ENCODE results near the gene KDM2A.

KDM2A gene

DNA sequence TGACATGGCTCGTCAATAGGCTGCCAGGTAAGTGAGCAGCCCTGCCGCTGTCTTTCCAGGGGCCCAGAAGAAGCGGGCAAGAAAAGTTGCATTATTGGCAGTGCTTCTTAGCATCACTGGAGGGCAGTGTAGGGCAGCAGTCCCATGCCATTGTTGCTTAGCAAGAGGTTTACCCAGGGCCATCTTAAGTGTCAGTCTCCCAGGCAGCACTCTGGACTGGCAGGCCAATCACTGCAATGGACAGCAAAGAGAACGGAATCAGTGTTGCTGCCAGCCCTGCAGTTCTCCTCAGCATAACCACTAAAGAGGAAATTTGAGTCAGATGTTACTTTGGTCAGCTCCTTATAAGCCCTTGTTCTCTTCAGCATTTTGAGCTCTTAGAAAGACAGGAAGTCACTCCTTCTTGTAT lies 133.8 kb downstream of the KDM2A start:
- peak; percentile 17 for TF ChIP-seq CTCF (IDR thresholded peaks at IDR 0.05)
- H3K27me3 Mint-ChIP-seq (ENCODE audit: low read depth, poor library complexity), result no peaks in the 10 kb centered on the region
- H3K9me3 Mint-ChIP-seq, result no peaks in the 10 kb centered on the region
- H3K4me1 Mint-ChIP-seq, result no peaks in the 10 kb centered on the region
- peaks cover 90% of the 10 kb centered on the region for H3K36me3 Mint-ChIP-seq (ENCODE audit: low read depth)
- DNase-seq, result no peak
- no peak overlapping the region for H3K27ac Mint-ChIP-seq
- no peak overlapping the region for H3K4me3 Mint-ChIP-seq

DNA sequence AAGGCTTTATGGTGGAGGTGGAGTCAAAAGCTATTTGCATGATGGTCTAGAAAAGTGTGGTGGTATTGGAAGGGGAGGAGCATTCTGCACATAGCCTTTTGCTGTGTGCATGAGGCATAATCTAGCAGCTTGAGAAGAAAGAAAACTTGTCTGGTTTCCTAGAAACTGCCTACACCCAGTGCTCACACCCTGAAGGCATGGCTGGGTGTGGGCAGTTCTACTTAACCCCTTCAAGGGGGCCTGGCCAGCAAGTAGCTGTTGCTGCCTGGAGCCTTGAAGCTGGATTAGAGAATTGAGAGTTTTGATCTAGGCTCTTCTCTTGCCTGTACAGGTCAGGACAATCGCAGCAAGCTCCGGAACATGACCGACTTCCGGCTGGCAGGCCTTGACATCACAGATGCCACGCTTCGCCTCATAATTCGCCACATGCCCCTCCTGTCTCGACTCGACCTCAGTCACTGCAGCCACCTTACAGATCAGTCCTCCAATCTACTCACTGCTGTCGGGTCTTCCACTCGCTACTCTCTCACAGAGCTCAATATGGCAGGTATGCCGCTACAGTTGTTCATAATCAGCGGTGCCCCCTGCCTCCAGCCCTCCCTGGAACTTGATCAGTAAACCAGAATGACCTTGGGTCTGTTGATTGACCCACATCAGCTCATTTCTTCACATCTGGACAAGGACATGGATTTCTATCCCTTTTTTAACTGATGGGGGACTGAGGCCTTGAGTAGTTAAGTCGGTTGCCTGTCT lies 135.0 kb downstream of the KDM2A start:
- no peak overlapping the region for H3K4me3 Mint-ChIP-seq
- H3K9me3 Mint-ChIP-seq, result no peaks in the 10 kb centered on the region
- peaks cover 78% of the 10 kb centered on the region for H3K36me3 Mint-ChIP-seq (ENCODE audit: low read depth)
- peak overlapping the region; percentile 96 for H3K27ac Mint-ChIP-seq
- no peak for DNase-seq
- H3K4me1 Mint-ChIP-seq, result no peaks in the 10 kb centered on the region
- TF ChIP-seq CTCF (IDR thresholded peaks at IDR 0.05), result no peak
- H3K27me3 Mint-ChIP-seq (ENCODE audit: low read depth, poor library complexity), result no peaks in the 10 kb centered on the region

- Mint-ChIP-seq H3K9me3 (no peaks in the 10 kb centered on the region), H3K4me1 (no peaks in the 10 kb centered on the region), H3K27me3 (ENCODE audit: low read depth, poor library complexity) (no peaks in the 10 kb centered on the region), H3K27ac (peak overlapping the region; percentile 96), H3K36me3 (ENCODE audit: low read depth) (peaks cover 74% of the 10 kb centered on the region), H3K4me3 (no peak overlapping the region)
- TF ChIP-seq CTCF (IDR thresholded peaks at IDR 0.05), result no peak
- no peak for DNase-seq
These were observed 135.7 kb downstream of the KDM2A start for GRCh38 chr11:67254798-67255197.

GRCh38 chr11:67255353-67255752 lies 136.3 kb downstream of the KDM2A start:
- H3K9me3 Mint-ChIP-seq, result no peaks in the 10 kb centered on the region
- no peaks in the 10 kb centered on the region for H3K27me3 Mint-ChIP-seq (ENCODE audit: low read depth, poor library complexity)
- H3K27ac Mint-ChIP-seq, result peak overlapping the region; percentile 18
- peaks cover 70% of the 10 kb centered on the region for H3K36me3 Mint-ChIP-seq (ENCODE audit: low read depth)
- no peak for DNase-seq
- H3K4me1 Mint-ChIP-seq, result peaks cover under 1% of the 10 kb centered on the region
- no peak overlapping the region for H3K4me3 Mint-ChIP-seq
- TF ChIP-seq CTCF (IDR thresholded peaks at IDR 0.05), result no peak

- no peaks in the 10 kb centered on the region for H3K9me3 Mint-ChIP-seq
- DNase-seq, result no peak
- H3K4me1 Mint-ChIP-seq, result peaks cover 6% of the 10 kb centered on the region
- peaks cover 3% of the 10 kb centered on the region for H3K27me3 Mint-ChIP-seq (ENCODE audit: low read depth, poor library complexity)
- no peak overlapping the region for H3K4me3 Mint-ChIP-seq
- no peak for TF ChIP-seq CTCF (IDR thresholded peaks at IDR 0.05)
- peak overlapping the region; percentile 18 for H3K27ac Mint-ChIP-seq
- H3K36me3 Mint-ChIP-seq (ENCODE audit: low read depth), result peaks cover 65% of the 10 kb centered on the region
These were observed 136.8 kb downstream of the KDM2A start for GRCh38 chr11:67255864-67256263.
